Lower lobe of right lung (tissue), 2 donors: ENCODE results near the gene TK2. TPM values are rescaled to one million over a fixed set of nuclear protein-coding genes. Genes with fewer than 3 reads are reported as not detected.

Experiments
- ATAC-seq, 2 donors: fragments of 200-7000 bp; cut with Tn5 transposase; one replicate each; pipeline ENCODE4 v1.9.1; 2020 to 2022; ENCODE audit warnings: mild to moderate bottlenecking in 2 of 2, moderate library complexity in 2 of 2
- DNase-seq: peaks from one replicate; pipeline ENCODE4 v3.0.0-alpha.2; 2020
- H3K27ac ChIP-seq: fragments of 200-600 bp; one replicate; pipeline ENCODE4 v1.8.0; 2022
- H3K27me3 ChIP-seq: fragments of 200-600 bp; one replicate; pipeline ENCODE4 v1.8.0; 2022; ENCODE audit warnings: low read depth
- H3K36me3 ChIP-seq: fragments of 200-600 bp; one replicate; pipeline ENCODE4 v1.8.0; 2022; ENCODE audit warnings: mild to moderate bottlenecking
- H3K4me1 ChIP-seq: fragments of 200-600 bp; one replicate; pipeline ENCODE4 v1.8.0; 2022
- H3K4me3 ChIP-seq: fragments of 200-600 bp; one replicate; pipeline ENCODE4 v1.8.0; 2022; ENCODE audit warnings: mild to moderate bottlenecking
- H3K9me3 ChIP-seq: fragments of 200-600 bp; one replicate; pipeline ENCODE4 v1.8.0; 2022
- CTCF ChIP-seq: fragments of 200-600 bp; IDR thresholded peaks from one replicate; pipeline ENCODE4 v1.8.0; 2022; ENCODE audit warnings: antibody characterized with exemption, mild to moderate bottlenecking
- intact Hi-C: fragments of 100-400 bp; cut with DNase I; formaldehyde crosslinking; loops from one replicate; pipeline ENCODE4 v1.11.0; 2022
- total RNA-seq: library from RNA; stranded (reverse); fragmentation: NEBNext Ultra II Directional; extraction: Animal tissue kit (Norgen Biotek cat#: 25700); gene quantifications from one replicate; pipeline ENCODE4 v1.2.1, GENCODE V29; 2021
- donor health status: DM: no; HTN: yes; CAD: no; lungs with severe emphysema.

TK2 gene
- total RNA-seq, 1 donor from 2014 or later = 36.2 TPM

DNA sequence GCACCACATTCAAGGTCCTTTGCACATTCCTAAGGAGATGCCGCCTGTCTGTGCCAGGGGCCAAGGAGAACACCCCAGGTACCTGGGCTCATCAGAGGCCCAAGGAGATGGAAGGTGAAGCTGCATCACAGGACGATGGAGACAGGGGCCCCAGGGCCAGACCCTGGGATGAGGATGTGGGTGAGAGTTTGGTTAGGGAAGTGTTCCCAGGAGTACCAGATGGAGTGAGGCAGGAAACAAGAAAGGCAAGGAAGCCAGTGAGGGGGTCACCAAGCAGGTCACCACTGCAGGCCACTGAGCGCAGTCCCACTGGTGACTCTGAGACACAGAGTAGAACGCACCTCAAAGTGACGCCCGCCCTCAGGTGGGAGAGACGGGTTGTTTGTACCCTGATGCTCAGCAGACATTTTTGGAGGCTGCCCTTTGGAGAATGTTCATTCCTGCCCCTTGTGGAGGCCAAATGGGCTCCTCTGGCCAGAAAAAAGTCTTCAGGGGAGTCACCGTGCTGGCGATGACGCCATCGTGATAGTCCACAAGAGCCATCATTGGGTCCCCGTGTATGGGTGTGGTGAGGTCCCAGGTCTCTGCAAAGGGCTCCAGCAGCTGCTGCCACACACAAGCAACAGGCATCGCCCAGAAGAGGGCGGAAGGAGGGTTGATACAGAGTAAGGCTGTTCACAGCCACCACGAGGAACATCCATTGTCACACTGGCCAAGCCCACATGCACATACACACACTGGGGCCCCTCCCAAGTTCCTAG is 65.3 kb downstream of the TK2 start:
- no peak for TF ChIP-seq CTCF
- H3K4me3 ChIP-seq = no peak overlapping the region
- no peak for ATAC-seq
- H3K9me3 ChIP-seq = no peaks in the 10 kb centered on the region
- H3K36me3 ChIP-seq = no peaks in the 10 kb centered on the region
- no peak for DNase-seq
- intact Hi-C loops = loop anchor here (5.0 kb wide), 1 partner anchor 77 kb away; no protein-coding TSS in a partner anchor
- H3K4me1 ChIP-seq = peaks cover 23% of the 10 kb centered on the region
- H3K27me3 ChIP-seq = no peaks in the 10 kb centered on the region
- H3K27ac ChIP-seq = no peak overlapping the region

DNA sequence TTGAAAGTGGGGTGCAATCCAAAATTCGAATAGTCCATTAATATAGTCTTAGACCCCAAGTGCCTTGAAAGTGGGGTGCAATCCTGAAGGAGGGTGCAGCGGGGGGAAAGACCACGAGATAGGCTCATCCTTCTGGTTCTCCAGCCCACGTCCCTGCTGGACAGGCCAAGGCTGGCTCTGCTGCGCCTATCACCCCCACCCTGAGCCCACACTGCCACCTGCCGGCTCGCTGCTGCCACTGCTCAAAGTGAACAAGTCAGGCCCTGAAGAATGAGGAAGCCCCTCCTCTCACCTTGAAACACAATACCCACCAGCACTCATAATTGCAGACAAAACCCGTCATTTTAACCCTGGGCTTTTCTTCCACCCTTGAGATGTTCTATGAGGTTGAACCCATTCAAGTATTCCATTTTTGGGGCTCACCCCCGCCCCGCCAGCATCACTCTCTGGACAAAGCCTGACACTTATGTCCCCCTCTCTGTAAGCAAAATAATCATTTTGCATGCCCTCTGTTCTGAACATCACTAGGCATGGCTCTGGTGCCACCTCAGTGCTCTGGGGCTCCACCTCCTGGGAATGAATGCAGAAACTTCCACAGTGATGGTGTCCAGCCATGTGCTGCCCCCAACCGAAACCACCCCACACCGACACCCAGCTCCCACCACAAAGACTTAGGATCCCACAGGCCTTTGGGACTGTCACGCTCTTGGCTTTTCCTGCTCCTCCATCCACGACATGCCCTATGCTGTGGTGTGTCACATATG is 66.1 kb downstream of the TK2 start:
- Histone ChIP-seq H3K27me3 (no peaks in the 10 kb centered on the region), H3K36me3 (no peaks in the 10 kb centered on the region), H3K4me1 (peaks cover 25% of the 10 kb centered on the region), H3K27ac (no peak overlapping the region), H3K4me3 (no peak overlapping the region), H3K9me3 (no peaks in the 10 kb centered on the region)
- TF ChIP-seq CTCF = peak; percentile 93
- DNase-seq = peak; percentile 87
- intact Hi-C loops = loop anchor here (5.0 kb wide), 1 partner anchor 77 kb away; no protein-coding TSS in a partner anchor
- ATAC-seq = peak; percentile 82 to 85

DNA sequence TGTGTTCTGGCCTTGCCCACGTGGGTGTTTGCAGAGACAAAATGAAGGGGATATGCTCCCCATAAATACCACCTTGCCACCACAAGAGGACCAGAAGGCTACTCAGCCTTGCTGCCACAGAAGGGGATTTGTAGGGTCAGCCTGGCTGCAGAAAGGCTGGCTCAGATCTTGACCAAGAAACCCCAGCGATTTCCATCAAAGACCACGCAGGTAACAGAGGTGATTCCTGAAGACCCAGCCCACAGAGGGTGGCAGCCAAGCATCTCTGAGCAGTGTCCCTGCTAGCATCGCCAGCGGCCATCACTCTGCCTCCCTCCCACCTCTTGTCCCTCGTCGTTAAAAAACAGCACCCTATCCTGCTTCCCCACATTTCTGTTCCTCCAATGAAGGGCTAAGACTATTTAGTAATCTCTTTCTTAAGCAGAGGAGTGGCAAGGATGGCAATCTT is 68.0 kb downstream of the TK2 start:
- H3K27me3 ChIP-seq = no peaks in the 10 kb centered on the region
- no peak overlapping the region for H3K27ac ChIP-seq
- ATAC-seq (no peak), DNase-seq (no peak)
- no peak overlapping the region for H3K4me3 ChIP-seq
- peaks cover 28% of the 10 kb centered on the region for H3K4me1 ChIP-seq
- no peak for TF ChIP-seq CTCF
- H3K9me3 ChIP-seq = no peaks in the 10 kb centered on the region
- H3K36me3 ChIP-seq = no peaks in the 10 kb centered on the region
- intact Hi-C loops = loop anchor here (5.0 kb wide), 1 partner anchor 75 kb away; no protein-coding TSS in a partner anchor

DNA sequence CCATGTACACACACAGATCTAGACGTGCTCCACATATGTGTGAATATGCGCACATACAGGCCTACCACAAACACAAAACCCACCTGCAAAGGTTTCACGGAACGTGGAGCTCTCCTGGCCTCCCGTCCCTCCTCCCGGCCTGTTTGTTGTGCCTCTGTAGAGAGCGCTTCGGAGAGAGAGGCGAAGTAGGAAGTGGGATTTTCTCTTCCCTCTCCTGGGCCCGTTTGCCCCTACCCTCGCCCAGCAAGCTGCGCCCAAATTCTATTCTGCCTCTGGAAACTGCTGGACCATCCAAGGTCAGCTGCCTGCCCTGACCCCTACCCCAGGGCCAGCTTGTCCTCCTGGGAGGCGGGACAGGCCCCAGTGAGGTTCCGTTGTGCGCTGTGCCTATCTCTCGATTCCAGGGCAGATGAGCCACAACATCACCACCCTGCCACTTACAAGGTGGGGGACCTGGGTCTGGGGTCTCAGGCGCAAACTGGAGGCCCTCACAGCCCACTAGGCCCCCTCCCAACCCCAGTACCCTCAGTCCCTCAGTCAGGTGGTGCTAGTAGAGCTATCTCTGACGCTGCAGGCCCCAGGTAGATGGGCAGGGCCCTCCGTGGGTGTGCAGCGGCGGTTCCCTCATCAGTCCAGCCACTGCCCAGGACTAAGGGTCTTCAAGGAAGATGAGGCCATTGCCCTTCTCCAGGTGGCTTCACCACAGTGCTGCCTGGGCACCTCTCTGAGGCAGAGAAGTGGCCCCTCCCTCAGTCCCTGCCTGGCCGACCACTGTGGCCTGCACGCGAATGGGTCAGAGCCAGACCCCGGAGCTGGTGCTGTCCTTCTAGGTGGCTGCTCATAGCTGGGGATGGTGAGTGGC is 68.6 kb downstream of the TK2 start:
- intact Hi-C loops = loop anchor here (5.0 kb wide), 1 partner anchor 74 kb away; no protein-coding TSS in a partner anchor
- no peak for DNase-seq

More for the DNA sequence above, 68.6 kb downstream of the TK2 start:
- no peak for ATAC-seq
- Histone ChIP-seq H3K36me3 (no peaks in the 10 kb centered on the region), H3K9me3 (no peaks in the 10 kb centered on the region), H3K27ac (no peak overlapping the region), H3K27me3 (no peaks in the 10 kb centered on the region), H3K4me3 (no peak overlapping the region), H3K4me1 (peaks cover 21% of the 10 kb centered on the region)
- no peak for TF ChIP-seq CTCF
